ENCODE measurements around the gene ARMC2.
"Not testable (repeated sequence)": the region's sequence is repeated elsewhere in the genome, so short reads cannot be mapped to it uniquely, and the experiment has no call there.

The ARMC2 gene

DNA sequence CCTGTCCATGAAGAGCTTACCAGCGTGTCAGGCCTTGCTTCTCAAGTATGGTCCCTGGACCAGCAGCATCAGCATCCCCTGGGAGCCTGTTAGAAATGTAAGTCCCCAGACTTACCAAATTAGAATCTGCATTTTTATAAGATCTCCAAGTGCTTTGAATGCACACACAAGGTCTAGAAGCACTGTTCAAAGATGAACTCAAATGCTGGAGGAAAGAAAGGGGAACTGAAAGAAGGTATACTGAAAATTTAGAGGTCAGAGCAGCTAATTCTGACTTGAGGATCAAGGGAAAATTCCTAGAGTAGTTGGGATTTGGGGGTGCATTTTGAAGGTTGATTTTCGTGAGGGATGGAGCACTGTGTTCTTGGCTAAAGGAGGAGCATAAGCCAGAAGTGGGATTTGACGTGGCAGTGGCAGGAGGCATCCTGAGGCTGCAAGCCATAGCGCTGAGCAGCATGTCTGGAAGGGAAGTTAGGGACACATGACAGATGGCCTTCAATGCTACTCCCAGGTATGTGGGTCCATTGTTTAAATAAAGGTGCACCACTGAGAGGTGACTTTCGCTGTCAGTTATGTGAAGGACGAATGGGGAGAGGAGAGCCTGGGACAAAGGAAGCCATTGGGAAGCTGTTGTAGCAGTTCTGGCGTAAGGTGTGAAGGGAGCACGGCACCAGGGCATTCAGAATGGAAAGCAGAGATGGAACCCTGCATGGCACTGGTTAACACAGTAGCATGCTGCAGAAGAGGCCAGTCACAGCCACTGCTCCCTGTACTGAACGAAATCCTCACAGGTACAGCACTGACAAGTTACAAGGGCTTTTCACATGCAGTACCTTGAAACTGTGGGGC, 36.2 kb downstream of the ARMC2 start:
- Histone ChIP-seq H3K4me3 (ENCODE audit: low read depth, low read length) (no peak overlapping the region), H3K27ac (no peak overlapping the region), H3K27me3 (replicated peaks) (no peaks in the 10 kb centered on the region), H3K36me3 (replicated peaks) (no peaks in the 10 kb centered on the region)
- TF ChIP-seq, protein P1, sequence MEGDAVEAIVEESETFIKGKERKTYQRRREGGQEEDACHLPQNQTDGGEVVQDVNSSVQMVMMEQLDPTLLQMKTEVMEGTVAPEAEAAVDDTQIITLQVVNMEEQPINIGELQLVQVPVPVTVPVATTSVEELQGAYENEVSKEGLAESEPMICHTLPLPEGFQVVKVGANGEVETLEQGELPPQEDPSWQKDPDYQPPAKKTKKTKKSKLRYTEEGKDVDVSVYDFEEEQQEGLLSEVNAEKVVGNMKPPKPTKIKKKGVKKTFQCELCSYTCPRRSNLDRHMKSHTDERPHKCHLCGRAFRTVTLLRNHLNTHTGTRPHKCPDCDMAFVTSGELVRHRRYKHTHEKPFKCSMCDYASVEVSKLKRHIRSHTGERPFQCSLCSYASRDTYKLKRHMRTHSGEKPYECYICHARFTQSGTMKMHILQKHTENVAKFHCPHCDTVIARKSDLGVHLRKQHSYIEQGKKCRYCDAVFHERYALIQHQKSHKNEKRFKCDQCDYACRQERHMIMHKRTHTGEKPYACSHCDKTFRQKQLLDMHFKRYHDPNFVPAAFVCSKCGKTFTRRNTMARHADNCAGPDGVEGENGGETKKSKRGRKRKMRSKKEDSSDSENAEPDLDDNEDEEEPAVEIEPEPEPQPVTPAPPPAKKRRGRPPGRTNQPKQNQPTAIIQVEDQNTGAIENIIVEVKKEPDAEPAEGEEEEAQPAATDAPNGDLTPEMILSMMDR (IDR thresholded peaks at IDR 0.05; ENCODE audit: low read depth, low read length, missing control alignments) = no peak
- DNase-seq = no peak
- in situ Hi-C loops (cut with HindIII; ENCODE audit: low pct_ligation_motif_present, low sequenced_read_pairs) = no loop called here

DNA sequence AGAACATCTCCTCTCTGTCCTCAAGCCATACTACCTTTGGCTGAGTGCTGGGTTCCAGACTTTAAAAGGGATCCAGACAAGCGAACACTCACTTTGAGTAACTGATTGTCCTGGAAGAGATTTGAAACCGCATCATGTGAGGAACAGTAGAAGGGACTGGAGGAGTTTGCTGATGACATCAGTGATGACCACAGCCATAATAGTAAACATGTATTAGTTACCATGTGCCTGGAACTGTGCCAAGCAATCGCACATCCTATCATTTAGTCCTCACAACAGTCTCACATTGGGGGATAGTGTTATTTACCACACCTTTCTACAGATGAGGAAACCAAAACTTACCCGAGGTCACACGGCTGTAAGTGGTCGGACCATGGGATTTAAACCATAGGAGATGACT, 39.8 kb downstream of the ARMC2 start:
- Histone ChIP-seq H3K36me3 (replicated peaks) (no peaks in the 10 kb centered on the region), H3K27me3 (replicated peaks) (no peaks in the 10 kb centered on the region), H3K27ac (no peak overlapping the region), H3K4me3 (ENCODE audit: low read depth, low read length) (no peak overlapping the region)
- no peak for DNase-seq
- TF ChIP-seq, protein P1 (IDR thresholded peaks at IDR 0.05; ENCODE audit: low read depth, low read length, missing control alignments) = no peak
- in situ Hi-C loops (cut with HindIII; ENCODE audit: low pct_ligation_motif_present, low sequenced_read_pairs) = no loop called here

DNA sequence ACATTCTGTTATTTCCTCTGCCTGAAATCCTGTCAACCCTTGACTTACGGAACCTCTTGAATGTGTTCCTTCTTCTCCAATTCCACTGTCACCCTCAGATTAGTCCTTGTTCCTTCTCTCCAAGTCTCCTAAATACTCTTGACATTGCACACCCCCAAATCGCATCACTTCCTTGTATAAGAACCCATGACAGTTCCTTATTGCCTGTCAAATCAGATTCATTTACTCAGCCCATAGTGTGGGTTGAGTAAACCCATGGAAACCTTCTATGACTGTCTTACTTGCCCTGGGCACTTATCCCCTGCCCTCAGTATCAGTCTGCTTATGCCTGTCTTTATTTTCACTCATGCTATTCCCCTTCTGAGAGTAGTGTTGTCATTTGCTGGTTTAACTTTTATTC, 40.5 kb downstream of the ARMC2 start:
- no peak for DNase-seq
- TF ChIP-seq, protein P1 (IDR thresholded peaks at IDR 0.05; ENCODE audit: low read depth, low read length, missing control alignments) = no peak
- H3K27me3 ChIP-seq (replicated peaks) = no peaks in the 10 kb centered on the region
- no peak overlapping the region for H3K4me3 ChIP-seq (ENCODE audit: low read depth, low read length)
- in situ Hi-C loops (cut with HindIII; ENCODE audit: low pct_ligation_motif_present, low sequenced_read_pairs) = no loop called here
- H3K27ac ChIP-seq = no peak overlapping the region
- no peaks in the 10 kb centered on the region for H3K36me3 ChIP-seq (replicated peaks)

DNA sequence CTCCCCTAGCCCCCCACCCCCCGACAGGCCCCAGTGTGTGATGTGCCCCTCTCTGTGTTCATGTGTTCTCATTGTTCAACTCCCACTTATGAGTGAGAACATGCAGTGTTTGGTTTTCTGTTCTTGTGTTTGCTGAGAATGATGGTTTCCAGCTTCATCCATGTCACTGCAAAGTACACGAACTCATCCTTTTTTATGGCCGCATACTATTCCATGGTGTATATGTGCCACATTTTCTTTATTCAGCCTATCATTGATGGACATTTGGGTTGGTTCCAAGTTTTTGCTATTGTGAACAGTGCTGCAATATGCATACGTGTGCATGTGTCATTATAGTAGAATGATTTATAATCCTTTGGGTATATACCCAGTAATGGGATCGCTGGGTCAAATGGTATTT, 42.7 kb downstream of the ARMC2 start:
- in situ Hi-C loops (cut with HindIII; ENCODE audit: low pct_ligation_motif_present, low sequenced_read_pairs); H3K4me3 ChIP-seq (ENCODE audit: low read depth, low read length); DNase-seq; H3K36me3 ChIP-seq (replicated peaks); H3K27me3 ChIP-seq (replicated peaks); H3K27ac ChIP-seq: not testable (repeated sequence)

DNA sequence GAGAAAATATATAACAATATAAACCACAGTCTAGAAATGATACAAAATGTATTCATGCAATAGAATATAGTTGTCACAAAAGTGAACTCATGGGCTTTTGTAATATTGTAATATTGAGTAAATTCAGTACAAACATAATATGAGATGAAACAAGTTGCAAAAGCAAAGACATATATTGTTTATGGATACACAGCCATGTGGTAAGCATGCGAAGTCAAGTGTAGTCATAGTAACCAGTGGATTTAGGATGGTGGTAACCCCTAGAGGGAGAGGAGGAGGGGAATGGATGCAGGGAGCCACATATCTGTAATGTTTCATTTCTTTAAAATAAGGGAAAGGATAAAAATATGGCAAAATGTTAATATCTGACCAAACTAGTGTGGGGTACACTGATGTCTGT, 47.3 kb downstream of the ARMC2 start:
- DNase-seq = no peak

DNA sequence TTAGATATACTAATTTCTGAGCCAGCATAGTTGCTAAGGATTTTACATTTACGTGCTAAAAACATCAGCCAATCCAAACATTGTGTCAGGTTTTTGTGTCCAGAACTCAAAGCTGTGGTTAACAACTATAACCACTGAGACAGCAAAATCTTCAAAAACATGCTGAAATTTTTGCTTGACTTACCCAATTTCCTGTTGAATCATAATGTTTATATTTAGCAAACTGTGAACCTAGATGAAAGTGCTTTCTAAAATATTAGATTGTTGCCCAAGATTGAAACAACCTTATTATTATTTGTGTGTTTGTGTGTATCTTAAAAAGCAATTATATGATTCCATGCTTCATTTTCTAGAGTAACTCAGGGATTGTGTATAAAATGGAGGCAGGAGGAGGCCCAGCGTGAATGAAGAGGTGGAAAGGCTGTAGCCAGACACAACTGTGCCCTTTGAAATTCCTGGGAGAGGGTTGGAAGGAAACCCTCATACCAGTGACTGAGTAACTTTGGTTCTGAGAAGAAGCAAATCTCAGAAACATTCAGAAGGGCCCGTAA, 48.0 kb downstream of the ARMC2 start:
- no peaks in the 10 kb centered on the region for H3K27me3 ChIP-seq (replicated peaks)
- no peak overlapping the region for H3K4me3 ChIP-seq (ENCODE audit: low read depth, low read length)
- peak overlapping the region; percentile 93 for H3K27ac ChIP-seq
- no peaks in the 10 kb centered on the region for H3K36me3 ChIP-seq (replicated peaks)
- TF ChIP-seq, protein P1 (IDR thresholded peaks at IDR 0.05; ENCODE audit: low read depth, low read length, missing control alignments) = no peak
- in situ Hi-C loops (cut with HindIII; ENCODE audit: low pct_ligation_motif_present, low sequenced_read_pairs) = no loop called here
- peak; percentile 82 for DNase-seq

More for the DNA sequence above, 47.3 kb downstream of the ARMC2 start:
- no peaks in the 10 kb centered on the region for H3K27me3 ChIP-seq (replicated peaks)
- TF ChIP-seq, protein P1 (IDR thresholded peaks at IDR 0.05; ENCODE audit: low read depth, low read length, missing control alignments) = no peak
- no peaks in the 10 kb centered on the region for H3K36me3 ChIP-seq (replicated peaks)
- H3K4me3 ChIP-seq (ENCODE audit: low read depth, low read length) = no peak overlapping the region
- peak overlapping the region; percentile 93 for H3K27ac ChIP-seq
- in situ Hi-C loops (cut with HindIII; ENCODE audit: low pct_ligation_motif_present, low sequenced_read_pairs) = no loop called here

Data from brain microvascular endothelial cell (primary cell).